Measurements from ENCODE around the gene MOAP1. TPM values are rescaled to one million over a fixed set of nuclear protein-coding genes. Genes with fewer than 3 reads are reported as not detected.
"Not testable (repeated sequence)": the region's sequence is repeated elsewhere in the genome, so short reads cannot be mapped to it uniquely, and the experiment has no call there.

The MOAP1 gene
- total and polyA plus RNA-seq, 2 donors = 29.7 to 37.9 TPM

DNA sequence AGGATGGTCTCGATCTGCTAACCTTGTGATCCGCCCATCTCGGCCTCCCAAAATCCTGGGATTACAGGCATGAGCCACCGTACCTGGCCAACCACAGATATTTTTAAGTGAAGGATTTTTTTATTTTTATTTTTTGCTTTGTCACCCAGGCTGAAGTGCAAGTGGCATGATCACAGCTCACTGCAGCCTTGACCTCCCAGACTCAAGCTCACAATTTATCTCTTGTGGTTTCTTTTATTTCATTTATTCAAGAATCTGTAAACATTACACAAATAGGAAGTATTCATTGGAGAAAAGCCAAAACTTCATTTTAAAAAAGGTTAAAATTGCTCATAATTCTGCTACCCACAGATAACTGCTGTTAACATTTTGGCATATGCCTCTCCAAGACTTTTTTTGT, 13.3 kb downstream of the MOAP1 start:
- no peak for DNase-seq (ENCODE audit: low read depth in 6 of 9, low spot score in 9 of 9)
- Histone ChIP-seq H3K9me3 (ENCODE audit: control insufficient read depth in 2 of 2, insufficient read depth in 1 of 2, low read length in 1 of 2) (no peaks in the 10 kb centered on the region), H3K27me3 (ENCODE audit: control insufficient read depth in 2 of 2, insufficient read depth in 1 of 2, low read length in 1 of 2) (no peaks in the 10 kb centered on the region), H3K4me3 (ENCODE audit: low read length in 2 of 2) (no peak overlapping the region), H3K27ac (ENCODE audit: low read depth in 1 of 2, low read length in 1 of 2) (no peak overlapping the region), H3K4me1 (ENCODE audit: control insufficient read depth in 2 of 2, insufficient read depth in 2 of 2, low read length in 2 of 2) (no peaks in the 10 kb centered on the region), H3K36me3 (ENCODE audit: control insufficient read depth in 2 of 2, insufficient read depth in 2 of 2, low read length in 1 of 2) (no peaks in the 10 kb centered on the region)
- 79% methylated on average over 4 of the region's 4 CpGs for WGBS

DNA sequence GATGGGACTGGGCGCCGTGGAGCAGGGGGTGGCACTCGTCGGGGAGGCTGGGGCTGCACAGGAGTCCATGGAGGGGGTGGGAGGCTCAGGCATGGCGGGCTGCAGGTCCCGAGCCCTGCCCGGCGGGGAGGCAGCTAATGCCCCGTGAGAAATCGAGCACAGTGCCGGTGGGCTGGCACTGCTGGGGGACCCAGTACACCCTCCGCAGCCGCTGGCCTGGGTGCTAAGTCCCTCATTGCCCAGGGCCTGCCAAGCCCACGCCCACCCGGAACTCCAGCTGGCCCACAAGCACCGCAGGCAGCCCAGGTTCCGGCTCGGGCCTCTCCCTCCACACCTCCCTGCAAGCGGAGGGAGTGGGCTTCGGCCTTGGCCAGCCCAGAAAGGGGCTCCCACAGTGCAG, 14.6 kb downstream of the MOAP1 start:
- H3K36me3 ChIP-seq (ENCODE audit: control insufficient read depth in 2 of 2, insufficient read depth in 2 of 2, low read length in 1 of 2); H3K27me3 ChIP-seq (ENCODE audit: control insufficient read depth in 2 of 2, insufficient read depth in 1 of 2, low read length in 1 of 2); H3K4me1 ChIP-seq (ENCODE audit: control insufficient read depth in 2 of 2, insufficient read depth in 2 of 2, low read length in 2 of 2); H3K27ac ChIP-seq (ENCODE audit: low read depth in 1 of 2, low read length in 1 of 2); H3K9me3 ChIP-seq (ENCODE audit: control insufficient read depth in 2 of 2, insufficient read depth in 1 of 2, low read length in 1 of 2); DNase-seq (ENCODE audit: low read depth in 6 of 9, low spot score in 9 of 9); H3K4me3 ChIP-seq (ENCODE audit: low read length in 2 of 2): not testable (repeated sequence)
- WGBS = 98% methylated on average over 20 of the region's 20 CpGs

DNA sequence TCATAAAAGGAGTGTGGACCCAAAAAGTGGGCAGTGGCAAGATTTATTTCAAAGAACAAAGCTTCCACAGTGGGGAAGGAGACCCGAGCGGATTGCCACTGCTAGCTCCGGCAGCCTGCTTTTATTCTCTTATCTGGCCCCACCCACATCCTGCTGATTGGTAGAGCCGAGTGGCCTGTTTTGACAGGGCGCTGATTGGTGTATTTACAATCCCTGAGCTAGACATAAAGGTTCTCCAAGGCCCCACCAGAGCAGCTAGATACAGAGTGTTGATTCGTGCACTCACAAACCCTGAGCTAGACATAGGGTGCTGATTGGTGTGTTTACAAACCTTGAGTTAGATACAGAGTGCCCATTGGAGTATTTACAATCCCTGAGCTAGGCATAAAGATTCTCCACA, 15.1 kb downstream of the MOAP1 start:
- WGBS = 95% methylated on average over 6 of the region's 6 CpGs
- not testable (repeated sequence) for H3K4me1 ChIP-seq (ENCODE audit: control insufficient read depth in 2 of 2, insufficient read depth in 2 of 2, low read length in 2 of 2); H3K27ac ChIP-seq (ENCODE audit: low read depth in 1 of 2, low read length in 1 of 2); H3K4me3 ChIP-seq (ENCODE audit: low read length in 2 of 2); H3K27me3 ChIP-seq (ENCODE audit: control insufficient read depth in 2 of 2, insufficient read depth in 1 of 2, low read length in 1 of 2); DNase-seq (ENCODE audit: low read depth in 6 of 9, low spot score in 9 of 9); H3K36me3 ChIP-seq (ENCODE audit: control insufficient read depth in 2 of 2, insufficient read depth in 2 of 2, low read length in 1 of 2); H3K9me3 ChIP-seq (ENCODE audit: control insufficient read depth in 2 of 2, insufficient read depth in 1 of 2, low read length in 1 of 2)

DNA sequence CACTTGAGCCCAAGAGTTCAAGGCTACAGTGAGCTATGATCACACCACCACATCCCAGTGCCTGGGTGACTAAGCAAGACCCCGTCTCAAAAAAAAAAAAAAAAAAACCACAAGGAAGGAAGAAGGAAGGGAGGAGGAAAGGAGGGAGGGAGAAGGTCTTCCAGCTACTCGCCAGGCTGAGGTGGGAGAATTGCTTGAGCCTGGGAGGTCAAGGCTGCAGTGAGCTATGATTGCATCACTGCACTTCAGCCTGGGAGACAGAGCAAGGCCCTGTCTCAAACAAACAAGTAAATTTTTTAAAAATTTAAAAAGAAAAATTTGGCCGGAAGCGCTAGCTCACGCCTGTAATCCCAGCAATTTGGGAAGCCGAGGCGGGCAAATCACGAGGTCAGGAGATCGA, 16.1 kb downstream of the MOAP1 start:
- H3K27ac ChIP-seq (ENCODE audit: low read depth in 1 of 2, low read length in 1 of 2); DNase-seq (ENCODE audit: low read depth in 6 of 9, low spot score in 9 of 9); H3K4me3 ChIP-seq (ENCODE audit: low read length in 2 of 2); H3K9me3 ChIP-seq (ENCODE audit: control insufficient read depth in 2 of 2, insufficient read depth in 1 of 2, low read length in 1 of 2); H3K36me3 ChIP-seq (ENCODE audit: control insufficient read depth in 2 of 2, insufficient read depth in 2 of 2, low read length in 1 of 2); H3K27me3 ChIP-seq (ENCODE audit: control insufficient read depth in 2 of 2, insufficient read depth in 1 of 2, low read length in 1 of 2); H3K4me1 ChIP-seq (ENCODE audit: control insufficient read depth in 2 of 2, insufficient read depth in 2 of 2, low read length in 2 of 2): not testable (repeated sequence)
- 80% methylated on average over 9 of the region's 9 CpGs for WGBS

DNA sequence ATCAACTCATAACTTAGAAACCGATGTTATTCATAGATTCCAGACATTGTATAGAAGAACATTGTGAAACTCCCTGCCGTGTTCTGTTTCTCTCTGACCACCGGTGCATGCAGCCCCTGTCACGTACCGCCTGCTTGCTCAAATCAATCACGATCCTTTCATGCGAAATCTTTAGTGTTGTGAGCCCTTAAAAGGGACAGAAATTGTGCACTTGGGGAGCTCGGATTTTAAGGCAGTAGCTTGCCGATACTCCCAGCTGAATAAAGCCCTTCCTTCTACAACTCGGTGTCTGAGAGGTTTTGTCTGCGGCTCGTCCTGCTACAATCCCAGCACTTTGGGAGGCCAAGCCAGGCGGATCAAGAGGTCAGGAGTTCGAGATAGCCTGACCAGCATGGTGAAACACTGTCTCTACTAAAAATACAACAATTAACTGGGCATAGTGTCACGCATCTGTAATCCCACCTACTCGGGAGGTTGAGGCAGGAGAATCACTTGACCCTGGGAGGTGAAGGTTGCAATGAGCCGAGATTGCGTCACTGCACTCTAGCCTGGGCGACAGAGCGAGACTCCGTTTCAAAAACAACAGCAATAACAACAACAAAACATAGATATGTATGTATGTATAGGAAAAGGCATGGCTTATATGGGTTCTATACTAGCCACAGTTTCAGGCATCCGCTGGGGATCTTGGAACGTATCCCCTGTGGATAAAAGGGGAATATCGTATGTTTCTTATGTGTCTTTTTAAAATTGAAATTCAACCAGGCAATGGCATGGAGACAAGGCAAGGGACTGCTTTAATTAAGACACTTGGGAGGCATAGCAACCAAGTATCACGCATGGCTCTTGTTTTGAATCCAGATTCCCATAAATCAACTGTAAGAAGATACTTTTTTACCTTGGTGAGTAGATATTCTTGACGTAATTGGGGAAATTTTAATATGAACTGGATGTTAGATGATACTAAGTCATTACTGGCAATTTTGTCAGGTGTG, 19.1 kb downstream of the MOAP1 start:
- not testable (repeated sequence) for H3K27ac ChIP-seq (ENCODE audit: low read depth in 1 of 2, low read length in 1 of 2); H3K36me3 ChIP-seq (ENCODE audit: control insufficient read depth in 2 of 2, insufficient read depth in 2 of 2, low read length in 1 of 2); H3K4me3 ChIP-seq (ENCODE audit: low read length in 2 of 2); H3K27me3 ChIP-seq (ENCODE audit: control insufficient read depth in 2 of 2, insufficient read depth in 1 of 2, low read length in 1 of 2); DNase-seq (ENCODE audit: low read depth in 6 of 9, low spot score in 9 of 9); H3K4me1 ChIP-seq (ENCODE audit: control insufficient read depth in 2 of 2, insufficient read depth in 2 of 2, low read length in 2 of 2); H3K9me3 ChIP-seq (ENCODE audit: control insufficient read depth in 2 of 2, insufficient read depth in 1 of 2, low read length in 1 of 2)
- WGBS = 97% methylated on average over 26 of the region's 26 CpGs

DNA sequence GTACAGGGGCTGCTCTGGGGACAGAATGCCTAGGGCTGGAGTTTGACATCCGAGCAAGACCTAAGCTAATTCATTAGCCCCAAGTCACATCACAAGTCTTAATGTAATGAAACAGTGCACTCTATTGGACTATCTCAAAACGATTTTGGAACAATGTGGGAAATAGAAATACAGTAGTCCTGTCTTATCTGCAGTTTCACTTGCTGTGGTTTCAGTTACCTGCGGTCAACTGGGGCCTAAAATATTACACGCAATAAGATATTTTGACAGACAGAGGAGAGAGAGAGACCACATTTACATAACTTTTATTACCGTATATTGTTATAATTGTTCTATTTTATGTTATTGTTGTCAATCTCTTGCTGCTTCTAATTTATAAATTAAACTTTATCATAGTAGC, 21.1 kb downstream of the MOAP1 start:
- H3K36me3 ChIP-seq (ENCODE audit: control insufficient read depth in 2 of 2, insufficient read depth in 2 of 2, low read length in 1 of 2) = no peaks in the 10 kb centered on the region
- H3K27ac ChIP-seq (ENCODE audit: low read depth in 1 of 2, low read length in 1 of 2) = no peak overlapping the region
- DNase-seq (ENCODE audit: low read depth in 6 of 9, low spot score in 9 of 9) = no peak
- H3K4me3 ChIP-seq (ENCODE audit: low read length in 2 of 2) = no peak overlapping the region
- H3K9me3 ChIP-seq (ENCODE audit: control insufficient read depth in 2 of 2, insufficient read depth in 1 of 2, low read length in 1 of 2) = no peaks in the 10 kb centered on the region
- no peaks in the 10 kb centered on the region for H3K4me1 ChIP-seq (ENCODE audit: control insufficient read depth in 2 of 2, insufficient read depth in 2 of 2, low read length in 2 of 2)
- H3K27me3 ChIP-seq (ENCODE audit: control insufficient read depth in 2 of 2, insufficient read depth in 1 of 2, low read length in 1 of 2) = no peaks in the 10 kb centered on the region
- WGBS = 79% methylated on average over 5 of the region's 5 CpGs

DNA sequence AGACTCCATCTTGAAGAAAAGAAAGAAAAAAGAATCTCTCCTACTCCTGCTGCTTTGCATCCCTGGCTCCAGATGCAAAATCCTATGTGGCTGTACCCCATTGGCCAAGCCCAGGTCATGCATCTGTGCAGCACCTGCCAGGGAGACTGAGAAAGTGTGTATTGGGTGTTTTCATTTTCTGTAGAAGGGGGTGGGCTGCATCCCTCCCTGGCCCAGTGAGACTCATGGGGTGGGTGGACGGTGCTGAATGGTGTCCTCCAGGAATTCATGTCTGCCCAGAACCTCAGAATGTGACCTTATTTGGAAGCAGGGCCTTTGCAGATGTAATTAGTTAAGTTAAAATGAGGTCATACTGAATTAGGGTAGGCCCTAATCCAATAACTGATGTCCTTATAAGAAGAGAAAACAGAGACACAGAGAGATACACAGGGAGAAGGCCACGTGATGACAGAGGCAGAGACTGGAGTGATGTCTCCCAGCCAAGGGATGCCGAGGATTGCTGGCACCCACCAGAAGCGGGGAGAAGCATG, 23.2 kb downstream of the MOAP1 start:
- no peaks in the 10 kb centered on the region for H3K27me3 ChIP-seq (ENCODE audit: control insufficient read depth in 2 of 2, insufficient read depth in 1 of 2, low read length in 1 of 2)
- no peak for DNase-seq (ENCODE audit: low read depth in 6 of 9, low spot score in 9 of 9)
- no peaks in the 10 kb centered on the region for H3K4me1 ChIP-seq (ENCODE audit: control insufficient read depth in 2 of 2, insufficient read depth in 2 of 2, low read length in 2 of 2)
- no peak overlapping the region for H3K4me3 ChIP-seq (ENCODE audit: low read length in 2 of 2)
- no peak overlapping the region for H3K27ac ChIP-seq (ENCODE audit: low read depth in 1 of 2, low read length in 1 of 2)
- H3K36me3 ChIP-seq (ENCODE audit: control insufficient read depth in 2 of 2, insufficient read depth in 2 of 2, low read length in 1 of 2) = no peaks in the 10 kb centered on the region
- 94% methylated on average over 4 of the region's 4 CpGs for WGBS
- H3K9me3 ChIP-seq (ENCODE audit: control insufficient read depth in 2 of 2, insufficient read depth in 1 of 2, low read length in 1 of 2) = no peaks in the 10 kb centered on the region

DNA sequence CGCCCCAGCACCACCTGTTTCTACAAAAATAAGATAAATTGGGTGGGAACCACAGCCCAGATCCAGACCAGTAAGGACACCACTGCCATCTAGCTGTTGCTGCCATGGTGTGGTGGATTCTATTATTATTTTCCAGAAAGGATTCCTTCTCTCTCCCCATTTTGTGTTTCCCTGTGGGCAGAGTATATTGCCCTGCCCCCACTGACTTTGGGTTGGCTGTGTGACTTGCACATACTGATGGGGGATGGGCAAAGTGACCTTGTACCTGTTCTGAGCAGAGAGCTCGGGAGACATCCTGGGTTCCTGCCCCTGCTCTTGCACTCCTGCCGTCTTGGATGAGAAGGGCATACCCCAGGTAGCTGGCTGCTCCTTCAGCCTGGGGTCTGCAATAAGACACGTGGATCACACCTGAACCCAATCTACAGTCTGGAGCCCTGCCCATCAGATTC, 24.3 kb downstream of the MOAP1 start:
- Histone ChIP-seq H3K4me1 (ENCODE audit: control insufficient read depth in 2 of 2, insufficient read depth in 2 of 2, low read length in 2 of 2) (no peaks in the 10 kb centered on the region), H3K4me3 (ENCODE audit: low read length in 2 of 2) (no peak overlapping the region), H3K9me3 (ENCODE audit: control insufficient read depth in 2 of 2, insufficient read depth in 1 of 2, low read length in 1 of 2) (no peaks in the 10 kb centered on the region), H3K27ac (ENCODE audit: low read depth in 1 of 2, low read length in 1 of 2) (no peak overlapping the region), H3K27me3 (ENCODE audit: control insufficient read depth in 2 of 2, insufficient read depth in 1 of 2, low read length in 1 of 2) (no peaks in the 10 kb centered on the region), H3K36me3 (ENCODE audit: control insufficient read depth in 2 of 2, insufficient read depth in 2 of 2, low read length in 1 of 2) (no peaks in the 10 kb centered on the region)
- 70% methylated on average over 4 of the region's 4 CpGs for WGBS
- no peak for DNase-seq (ENCODE audit: low read depth in 6 of 9, low spot score in 9 of 9)

DNA sequence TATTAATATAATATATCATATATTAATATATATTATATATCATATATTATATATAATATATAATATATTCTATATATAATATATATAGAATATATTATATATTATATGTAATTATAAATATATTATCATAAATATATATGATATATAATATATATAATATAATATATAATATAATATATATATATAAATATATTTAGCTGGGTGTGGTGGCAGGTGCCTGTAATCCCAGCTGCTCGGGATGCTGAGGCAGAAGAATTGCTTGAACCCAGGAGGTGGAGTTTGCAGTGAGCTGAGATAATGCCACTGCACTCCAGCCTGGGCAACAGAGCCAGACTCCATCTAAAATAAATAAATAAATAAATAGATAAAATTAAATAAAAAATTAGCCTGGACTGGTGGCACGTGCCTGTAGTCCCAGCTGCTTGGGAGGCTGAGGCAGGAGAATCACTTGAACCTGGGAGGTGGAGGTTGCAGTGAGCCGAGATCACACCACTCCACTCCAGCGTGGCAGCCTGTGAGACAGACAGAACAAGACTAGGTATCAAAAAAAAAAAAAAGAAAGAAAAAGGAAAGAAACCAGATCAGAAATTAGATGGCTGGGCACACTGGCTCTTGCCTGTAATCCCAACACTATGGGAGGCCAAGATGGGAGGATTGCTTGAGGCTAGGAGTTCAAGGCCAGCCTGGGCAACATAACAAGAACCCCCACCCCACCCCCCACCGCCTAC, 24.9 kb downstream of the MOAP1 start:
- H3K4me3 ChIP-seq (ENCODE audit: low read length in 2 of 2); H3K27ac ChIP-seq (ENCODE audit: low read depth in 1 of 2, low read length in 1 of 2); H3K9me3 ChIP-seq (ENCODE audit: control insufficient read depth in 2 of 2, insufficient read depth in 1 of 2, low read length in 1 of 2); H3K27me3 ChIP-seq (ENCODE audit: control insufficient read depth in 2 of 2, insufficient read depth in 1 of 2, low read length in 1 of 2); DNase-seq (ENCODE audit: low read depth in 6 of 9, low spot score in 9 of 9); H3K4me1 ChIP-seq (ENCODE audit: control insufficient read depth in 2 of 2, insufficient read depth in 2 of 2, low read length in 2 of 2); H3K36me3 ChIP-seq (ENCODE audit: control insufficient read depth in 2 of 2, insufficient read depth in 2 of 2, low read length in 1 of 2): not testable (repeated sequence)
- WGBS = 81% methylated on average over 5 of the region's 5 CpGs
